SIG-M5 treated with dmso at 0.1 percent for 504 hours (cell line): ENCODE results near the gene ZNF385D.
A peak's percentile ranks its signal among the peaks of the same experiment; 100 is the strongest.
"Not testable (repeated sequence)": the region's sequence is repeated elsewhere in the genome, so short reads cannot be mapped to it uniquely, and the experiment has no call there.

ENCODE experiments used
- DNase-seq: peaks from one replicate; lab custom pipeline; 2025; ENCODE audit not compliant: unreplicated experiment; lab: John Stamatoyannopoulos, UW

ZNF385D gene

GRCh38 chr3:21524133-21524532 is 226.9 kb downstream of the ZNF385D start:
- no peak for DNase-seq

GRCh38 chr3:21520106-21520963 is 230.7 kb downstream of the ZNF385D start:
- no peak for DNase-seq

GRCh38 chr3:21517184-21517583 is 233.8 kb downstream of the ZNF385D start:
- DNase-seq: no peak

DNA sequence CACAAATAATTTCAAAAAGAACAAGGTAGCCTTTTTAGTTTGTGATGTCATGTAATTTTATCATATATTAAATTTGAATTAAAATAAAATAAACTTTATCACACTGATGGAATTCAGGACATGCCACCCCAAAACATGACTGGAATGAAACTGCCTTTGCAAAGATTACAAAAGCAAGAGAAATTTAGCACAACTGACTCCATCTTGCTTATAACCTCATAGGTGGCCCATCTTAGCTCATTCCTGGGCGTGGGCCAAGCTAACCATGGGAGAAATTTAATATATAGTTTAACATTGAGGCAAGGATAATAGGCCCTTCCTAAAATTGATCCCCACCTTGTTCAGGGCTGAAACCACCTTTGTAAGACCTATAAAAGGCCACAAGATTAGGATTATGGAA is 235.6 kb downstream of the ZNF385D start:
- DNase-seq: no peak

DNA sequence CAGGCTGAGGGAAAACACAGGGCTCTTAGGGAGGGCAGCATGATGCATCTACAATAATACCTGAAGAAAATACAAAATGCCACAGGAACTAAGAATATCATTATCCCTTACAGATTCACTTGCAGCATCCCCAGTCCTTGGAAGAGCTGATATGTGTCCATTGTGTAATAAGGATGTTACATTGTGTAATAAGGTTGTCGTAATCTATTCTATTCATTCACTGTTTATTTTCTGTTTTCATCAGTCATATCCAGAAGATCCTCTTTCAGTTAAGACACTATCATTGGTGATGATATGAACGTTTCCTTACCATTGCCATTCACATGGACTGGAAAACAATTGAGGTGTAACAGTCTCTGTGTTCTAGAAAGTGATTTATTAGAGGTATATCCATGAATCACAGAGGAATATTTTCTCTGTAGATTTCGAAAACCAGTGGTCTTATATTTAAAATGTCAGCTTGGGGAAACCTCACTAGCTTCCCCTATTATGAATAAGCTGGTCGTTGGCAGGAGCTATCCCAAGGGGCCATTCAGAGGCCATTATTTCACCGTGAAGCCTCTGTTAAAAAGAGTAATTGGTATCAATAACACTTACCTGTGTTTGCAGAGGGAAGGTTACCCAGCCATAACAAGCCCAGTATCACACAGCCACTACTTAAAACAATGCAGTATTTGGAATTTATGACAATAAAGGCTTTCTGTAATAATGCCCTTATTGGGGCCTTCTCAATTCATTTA is 241.1 kb downstream of the ZNF385D start:
- peak; percentile 5 for DNase-seq

DNA sequence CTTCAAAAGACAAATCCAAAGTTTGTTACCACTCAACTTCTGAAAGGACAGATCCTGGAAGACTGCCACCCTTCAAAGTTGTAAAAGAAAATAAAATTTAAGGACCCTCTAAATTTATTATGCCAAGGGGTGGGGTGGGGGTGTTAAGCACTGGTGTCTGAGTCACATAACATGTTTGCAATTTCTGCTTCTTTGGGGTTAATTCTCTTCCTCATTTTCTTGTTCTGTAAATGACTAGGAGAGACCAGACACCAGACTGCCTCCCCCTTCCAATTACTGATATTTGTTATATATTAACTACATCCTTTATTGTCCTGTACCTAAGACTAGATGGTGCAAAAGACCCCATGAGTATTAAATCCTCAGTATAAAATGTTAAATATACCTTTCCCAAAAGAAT is 242.8 kb downstream of the ZNF385D start:
- no peak for DNase-seq

DNA sequence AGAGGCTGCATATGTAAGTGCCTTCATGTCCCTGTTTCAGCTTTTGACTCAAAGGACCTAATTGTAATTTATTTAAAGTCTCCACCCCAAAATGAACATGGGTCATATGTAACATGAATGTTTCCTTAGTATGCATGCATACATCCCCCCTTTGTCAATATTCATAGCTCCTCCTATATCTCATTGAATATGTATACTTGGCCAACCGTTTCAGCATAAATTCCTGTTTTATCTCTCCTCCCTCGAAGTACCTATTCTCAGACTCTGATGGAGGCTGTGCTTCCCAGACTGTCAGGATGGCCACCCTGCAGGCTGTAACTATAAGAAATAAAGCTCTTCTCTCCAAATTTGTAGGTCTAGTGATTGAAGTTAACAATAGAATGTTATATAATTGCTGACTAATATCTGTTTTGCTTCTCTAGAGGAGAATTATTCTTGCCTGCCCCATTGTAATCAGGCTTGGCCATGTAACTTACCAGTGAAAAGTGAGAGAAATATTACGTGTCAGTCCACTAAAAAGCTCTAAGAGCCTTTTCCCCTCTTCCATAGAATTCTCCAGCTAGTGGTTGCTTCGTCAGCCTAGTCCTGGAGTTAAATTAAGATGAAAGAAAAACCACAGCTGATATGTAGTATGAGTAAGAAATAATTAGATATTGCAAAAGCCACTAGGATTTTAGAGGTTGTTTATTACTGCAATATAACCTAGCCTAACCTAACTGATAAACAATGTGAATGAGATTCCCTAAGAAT is 245.1 kb downstream of the ZNF385D start:
- no peak for DNase-seq

DNA sequence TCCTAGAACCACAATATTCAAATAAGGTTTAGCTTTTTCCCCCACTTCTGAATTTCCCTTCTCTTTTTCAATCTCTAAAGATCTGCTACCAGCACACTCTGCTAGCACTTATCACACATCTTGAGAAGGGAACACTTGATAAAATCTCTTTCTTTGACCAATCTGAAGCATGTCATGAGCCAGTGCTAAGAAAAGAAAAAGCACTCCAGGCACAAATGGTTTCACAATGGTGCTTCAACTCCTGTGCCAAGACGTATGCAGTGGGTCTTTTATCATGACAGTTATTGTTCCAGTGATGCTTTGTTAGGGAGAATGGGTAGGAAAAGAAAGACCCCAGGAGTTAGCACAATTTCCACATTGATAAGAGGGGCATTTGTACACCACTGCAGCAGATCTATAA is 248.4 kb downstream of the ZNF385D start:
- DNase-seq: no peak

- no peak for DNase-seq
Observed at GRCh38 chr3:21500834-21501233, 250.2 kb downstream of the ZNF385D start.

GRCh38 chr3:21490671-21491070 is 260.3 kb downstream of the ZNF385D start:
- not testable (repeated sequence) for DNase-seq

DNA sequence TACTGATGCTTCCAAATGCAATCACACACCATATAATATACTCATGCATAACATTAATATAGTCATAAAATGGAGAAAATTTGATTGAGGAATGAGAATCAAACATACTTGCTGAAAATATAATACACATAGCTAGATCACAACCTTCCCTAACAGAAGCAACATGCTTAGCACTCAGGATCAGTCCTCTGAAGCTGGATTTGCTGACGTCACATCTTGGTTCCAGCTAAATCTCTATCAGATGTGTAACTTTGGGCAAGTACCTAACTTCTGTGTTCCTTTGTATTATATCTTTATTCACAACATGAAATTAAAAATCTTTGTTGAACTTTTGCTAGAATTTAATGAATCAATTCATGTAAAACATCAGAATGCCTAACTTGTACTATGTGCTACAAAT is 263.5 kb downstream of the ZNF385D start:
- no peak for DNase-seq

- DNase-seq: not testable (repeated sequence)
Observed at GRCh38 chr3:21486024-21486935, 264.7 kb downstream of the ZNF385D start.

DNA sequence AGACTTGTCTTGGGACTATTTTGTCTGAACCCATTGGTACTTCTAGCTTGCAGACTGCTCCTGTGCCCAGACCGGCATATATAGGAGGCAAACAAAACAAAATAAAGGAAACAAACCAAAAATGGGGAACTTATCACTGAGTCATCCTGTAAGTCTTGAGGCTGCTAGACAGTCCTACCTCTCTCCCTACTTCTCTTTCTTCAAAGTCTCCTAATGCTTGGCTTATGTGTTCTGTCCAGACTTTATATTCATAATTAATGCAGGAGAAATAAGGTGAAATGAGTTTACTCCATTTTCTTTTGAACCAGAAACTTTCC is 266.2 kb downstream of the ZNF385D start:
- DNase-seq: peak; percentile 38

- peak; percentile 48 for DNase-seq
Observed at GRCh38 chr3:21484057-21484827, 266.8 kb downstream of the ZNF385D start.

DNA sequence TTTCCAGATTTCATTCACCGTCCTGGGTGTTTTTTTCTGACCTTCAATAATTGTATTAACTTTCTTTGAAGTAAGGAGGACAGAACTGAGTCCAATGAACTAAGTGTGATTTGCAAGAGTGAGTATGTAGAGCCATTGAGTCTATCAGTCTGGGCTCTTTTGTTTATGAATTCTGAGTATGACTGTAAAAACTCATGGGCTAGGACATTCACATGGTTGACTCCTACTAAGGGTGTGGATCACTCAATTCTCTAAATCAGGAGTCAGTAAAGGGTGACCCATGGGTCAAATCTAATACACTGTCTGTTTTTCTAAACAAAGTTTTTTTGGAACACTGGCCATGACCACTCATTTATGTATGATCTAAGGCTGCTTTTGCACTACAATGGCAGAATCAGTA is 269.0 kb downstream of the ZNF385D start:
- no peak for DNase-seq

- DNase-seq: no peak
Observed at GRCh38 chr3:21477541-21478288, 273.3 kb downstream of the ZNF385D start.

GRCh38 chr3:21466476-21466875 is 284.5 kb downstream of the ZNF385D start:
- no peak for DNase-seq

DNA sequence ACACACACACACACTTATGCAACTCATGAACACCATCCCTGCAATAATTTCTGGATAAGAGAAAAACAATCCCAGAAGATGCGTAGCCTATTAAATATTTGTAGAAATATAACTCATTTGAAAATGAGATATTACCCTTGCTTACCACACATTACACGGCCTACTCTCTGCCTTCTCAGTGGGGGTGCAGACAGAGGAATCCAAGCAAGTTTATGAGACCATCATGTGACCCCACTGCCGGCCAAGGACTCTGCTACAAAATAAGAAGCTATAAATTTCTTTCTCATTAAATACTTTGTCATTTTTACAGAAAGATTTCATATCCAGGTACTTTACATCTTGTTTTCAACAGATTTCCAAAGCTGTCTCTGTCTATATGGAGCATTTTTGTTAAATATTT is 286.3 kb downstream of the ZNF385D start:
- DNase-seq: no peak

- no peak for DNase-seq
Observed at GRCh38 chr3:21463319-21463718, 287.7 kb downstream of the ZNF385D start.
